ENCODE data around the gene MAP2K3. TPM values are rescaled to one million over a fixed set of nuclear protein-coding genes. Genes with fewer than 3 reads are reported as not detected.
A peak's percentile ranks its signal among the peaks of the same experiment; 100 is the strongest.
"Not testable (repeated sequence)": the region's sequence is repeated elsewhere in the genome, so short reads cannot be mapped to it uniquely, and the experiment has no call there.

The MAP2K3 gene
- total RNA-seq, 2 experiments from 2014 or later, result 53.6 to 56.8 TPM

DNA sequence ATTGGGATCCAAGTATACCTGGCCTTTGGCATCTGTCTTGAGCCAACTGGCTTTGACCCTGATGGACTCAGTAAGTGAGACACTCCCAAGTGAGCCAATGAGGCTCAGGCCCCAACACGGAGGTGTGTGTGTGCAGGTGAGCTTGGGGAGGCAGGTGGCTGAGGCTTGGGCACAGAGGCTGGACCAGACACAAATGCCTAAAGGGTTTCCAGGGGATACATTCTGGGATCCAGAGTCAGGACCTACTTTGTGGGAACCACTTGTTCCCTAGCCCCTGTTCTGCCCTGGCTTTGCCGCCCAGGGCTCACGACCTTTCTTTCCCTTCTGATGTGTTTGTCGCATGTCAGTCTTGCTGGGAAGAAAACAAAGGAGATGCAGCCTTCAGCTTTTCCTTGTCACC, 56.8 kb downstream of the MAP2K3 start:
- H3K27me3 Mint-ChIP-seq; DNase-seq; H3K4me3 Mint-ChIP-seq; H3K27ac Mint-ChIP-seq; H3K9me3 Mint-ChIP-seq; H3K4me1 Mint-ChIP-seq; H3K36me3 Mint-ChIP-seq; ATAC-seq (ENCODE audit: low read depth); POLR2A ChIA-PET: not testable (repeated sequence)

DNA sequence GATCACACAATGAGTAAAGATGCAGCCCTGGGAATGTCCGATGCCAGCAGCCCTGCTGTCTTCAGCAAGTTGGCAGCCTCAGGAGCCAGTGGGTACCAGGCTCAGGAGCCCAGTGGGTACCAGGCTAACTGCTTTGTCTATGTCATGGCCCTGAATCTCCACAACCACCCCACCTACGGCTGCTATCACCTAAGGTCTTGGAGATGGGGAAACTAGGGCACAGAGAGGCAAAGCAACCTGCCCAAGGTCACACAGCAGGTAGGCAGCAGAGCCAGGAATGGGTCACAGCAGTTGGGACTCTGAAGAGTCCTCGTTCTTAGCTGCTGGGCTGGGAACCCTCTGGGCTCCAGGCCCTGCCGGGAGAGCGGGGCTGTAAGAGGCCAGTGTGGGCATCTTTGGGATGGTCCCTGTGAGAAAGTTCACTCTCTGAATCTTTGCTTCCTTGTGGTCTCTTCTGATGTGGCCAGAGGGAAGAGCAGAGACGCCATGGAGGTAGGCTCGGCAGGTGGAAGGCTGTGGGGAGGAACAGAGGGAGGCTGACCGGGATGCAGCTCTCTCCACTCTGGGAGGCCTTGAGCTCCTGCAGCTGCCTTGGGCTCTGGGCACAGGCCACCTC, 57.5 kb downstream of the MAP2K3 start:
- H3K4me1 Mint-ChIP-seq; H3K9me3 Mint-ChIP-seq; POLR2A ChIA-PET; H3K36me3 Mint-ChIP-seq; DNase-seq; ATAC-seq (ENCODE audit: low read depth); H3K27me3 Mint-ChIP-seq; H3K27ac Mint-ChIP-seq; H3K4me3 Mint-ChIP-seq: not testable (repeated sequence)

DNA sequence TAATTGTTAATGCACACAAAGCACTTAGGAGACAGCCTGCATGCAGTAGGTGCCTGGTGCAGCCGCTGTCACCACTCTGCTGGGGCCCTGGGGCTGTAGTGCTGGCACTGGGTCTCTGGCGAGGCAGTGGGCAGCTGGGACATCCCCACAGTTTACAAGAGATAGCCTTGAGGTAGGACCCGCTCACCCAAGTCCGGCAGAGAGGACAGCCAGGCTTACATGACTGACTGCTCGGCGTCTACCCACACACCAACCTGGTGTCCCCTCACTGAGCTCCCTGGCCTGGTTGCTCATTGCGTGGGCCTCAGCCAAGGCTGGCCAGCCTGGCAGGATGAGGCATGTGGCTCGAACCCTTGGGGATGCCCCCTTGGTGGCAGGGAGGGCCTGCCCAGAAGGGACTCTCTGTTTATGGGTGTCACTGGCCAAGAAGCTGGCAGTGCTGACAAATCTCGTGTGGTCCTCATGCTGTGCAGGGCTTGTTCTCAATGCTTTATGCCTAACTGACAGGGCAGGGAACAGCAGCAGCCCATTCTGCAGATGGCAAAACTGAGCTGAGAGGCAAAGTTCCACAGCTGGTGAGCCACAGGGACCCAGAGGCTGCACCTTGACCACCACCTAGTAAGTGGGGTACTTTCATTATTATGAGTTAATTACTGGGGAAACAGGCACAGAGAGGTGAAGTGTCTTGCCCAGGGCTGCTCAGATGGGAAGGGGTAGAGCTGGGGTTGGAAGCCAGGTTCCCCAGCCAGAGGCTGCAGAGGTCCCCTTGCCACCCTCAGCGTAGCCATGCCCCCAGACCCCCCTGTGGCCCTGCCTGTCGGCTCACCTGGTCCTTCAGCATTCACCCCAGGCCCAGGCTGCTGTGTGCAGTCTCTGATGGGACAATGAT, 58.8 kb downstream of the MAP2K3 start:
- H3K4me3 Mint-ChIP-seq; H3K36me3 Mint-ChIP-seq; H3K27me3 Mint-ChIP-seq; POLR2A ChIA-PET; H3K9me3 Mint-ChIP-seq; H3K4me1 Mint-ChIP-seq; ATAC-seq (ENCODE audit: low read depth); DNase-seq; H3K27ac Mint-ChIP-seq: not testable (repeated sequence)

DNA sequence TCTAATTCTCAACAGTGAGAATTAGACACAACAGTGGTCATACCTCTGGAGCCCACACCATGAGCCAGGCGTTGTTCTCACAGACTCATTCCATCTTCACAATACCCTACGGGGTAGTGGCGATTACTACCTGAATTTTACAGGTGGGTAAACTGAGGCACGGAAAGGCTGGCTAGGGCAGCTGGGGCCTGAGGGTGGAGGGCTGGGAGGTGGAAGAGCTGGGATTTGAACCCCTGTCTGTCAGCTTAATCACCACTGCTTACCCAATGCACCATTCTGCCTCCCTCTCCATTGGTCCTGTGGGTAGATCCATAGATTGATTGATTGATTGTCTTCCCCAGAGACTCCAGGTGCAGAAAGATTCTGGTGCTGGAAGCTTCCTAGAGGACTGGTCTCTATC, 60.3 kb downstream of the MAP2K3 start:
- not testable (repeated sequence) for H3K9me3 Mint-ChIP-seq; H3K4me3 Mint-ChIP-seq; ATAC-seq (ENCODE audit: low read depth)

DNA sequence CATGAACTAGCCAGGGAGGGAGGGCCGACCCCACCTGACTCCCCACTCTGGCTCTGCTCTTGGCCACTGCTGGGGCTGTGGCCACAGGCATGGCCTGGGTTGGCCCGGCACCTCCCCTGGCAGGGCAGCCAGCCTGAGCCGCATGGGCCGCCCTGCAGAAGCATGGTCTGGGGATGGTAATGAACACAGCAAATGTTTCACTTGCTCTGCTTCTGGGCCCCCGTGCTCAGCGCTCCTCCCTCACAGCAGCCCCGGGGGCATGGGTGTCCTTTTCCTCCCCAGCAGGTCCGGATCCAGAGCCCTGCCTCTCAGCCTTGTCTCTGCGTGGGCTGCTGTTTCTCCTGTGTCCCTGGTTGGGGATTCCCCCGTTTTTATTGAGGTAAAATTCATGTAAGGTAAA, 60.7 kb downstream of the MAP2K3 start:
- Mint-ChIP-seq H3K9me3 (no peaks in the 10 kb centered on the region), H3K36me3 (no peaks in the 10 kb centered on the region), H3K4me1 (peaks cover 1% of the 10 kb centered on the region), H3K27ac (no peak overlapping the region), H3K27me3 (no peaks in the 10 kb centered on the region), H3K4me3 (no peak overlapping the region)
- DNase-seq (no peak), ATAC-seq (ENCODE audit: low read depth) (no peak)
- POLR2A ChIA-PET, result no interaction called here

More for the DNA sequence above, 60.3 kb downstream of the MAP2K3 start:
- POLR2A ChIA-PET, DNase-seq, H3K4me1 Mint-ChIP-seq, H3K36me3 Mint-ChIP-seq, H3K27ac Mint-ChIP-seq, H3K27me3 Mint-ChIP-seq: not testable (repeated sequence)

DNA sequence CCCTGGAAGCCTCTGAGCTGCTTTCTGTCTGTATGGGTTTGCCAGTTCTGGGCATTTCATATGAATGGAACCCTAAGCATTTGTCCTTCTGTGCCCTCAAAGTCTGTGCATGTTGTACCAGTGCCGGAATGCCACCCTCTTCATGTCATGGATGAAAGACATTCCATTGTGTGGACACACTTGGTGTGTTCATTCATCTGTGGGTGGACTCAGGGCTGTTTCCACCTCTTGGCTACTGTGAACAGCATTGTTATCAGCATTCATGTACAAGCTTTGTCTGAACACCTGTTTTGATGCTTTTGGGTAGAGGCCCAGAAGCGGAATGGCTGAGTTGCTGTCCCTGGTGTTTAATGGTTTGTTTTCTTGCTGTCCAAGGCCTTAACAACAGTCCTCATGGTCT, 61.6 kb downstream of the MAP2K3 start:
- H3K27ac Mint-ChIP-seq; POLR2A ChIA-PET; H3K36me3 Mint-ChIP-seq; H3K27me3 Mint-ChIP-seq; H3K4me3 Mint-ChIP-seq; H3K9me3 Mint-ChIP-seq; H3K4me1 Mint-ChIP-seq; DNase-seq; ATAC-seq (ENCODE audit: low read depth): not testable (repeated sequence)

DNA sequence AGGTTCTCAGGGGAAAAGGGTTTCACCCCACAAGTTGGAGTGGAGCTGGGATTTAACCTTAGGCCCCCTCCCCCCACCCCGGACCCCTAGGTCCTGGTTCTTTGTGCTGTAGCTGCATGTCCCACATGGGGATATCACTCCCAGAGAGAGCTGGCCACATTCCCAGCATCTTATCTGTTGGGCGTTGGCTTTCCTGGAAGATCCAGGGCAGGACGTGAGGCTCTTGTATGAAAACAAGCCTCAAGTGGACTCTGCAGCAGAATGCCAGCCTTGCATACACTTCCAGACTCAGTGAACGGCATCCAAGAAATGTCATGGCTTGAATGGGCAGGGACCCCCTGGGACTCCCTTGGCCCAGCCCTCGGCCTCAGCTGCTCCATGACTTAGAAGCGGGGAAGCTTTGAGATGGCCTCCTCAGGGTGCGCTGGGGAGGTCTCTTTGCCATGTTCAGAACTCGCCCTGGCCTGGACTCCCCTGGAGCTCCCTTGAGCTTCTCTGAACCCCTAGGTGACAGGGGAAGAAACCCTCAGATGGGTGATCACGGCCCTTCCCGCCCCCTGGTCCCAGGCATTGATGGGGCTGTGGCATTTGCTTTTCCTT, 62.2 kb downstream of the MAP2K3 start:
- H3K27ac Mint-ChIP-seq; DNase-seq; H3K4me3 Mint-ChIP-seq; H3K9me3 Mint-ChIP-seq; H3K36me3 Mint-ChIP-seq; POLR2A ChIA-PET; ATAC-seq (ENCODE audit: low read depth); H3K4me1 Mint-ChIP-seq; H3K27me3 Mint-ChIP-seq: not testable (repeated sequence)

DNA sequence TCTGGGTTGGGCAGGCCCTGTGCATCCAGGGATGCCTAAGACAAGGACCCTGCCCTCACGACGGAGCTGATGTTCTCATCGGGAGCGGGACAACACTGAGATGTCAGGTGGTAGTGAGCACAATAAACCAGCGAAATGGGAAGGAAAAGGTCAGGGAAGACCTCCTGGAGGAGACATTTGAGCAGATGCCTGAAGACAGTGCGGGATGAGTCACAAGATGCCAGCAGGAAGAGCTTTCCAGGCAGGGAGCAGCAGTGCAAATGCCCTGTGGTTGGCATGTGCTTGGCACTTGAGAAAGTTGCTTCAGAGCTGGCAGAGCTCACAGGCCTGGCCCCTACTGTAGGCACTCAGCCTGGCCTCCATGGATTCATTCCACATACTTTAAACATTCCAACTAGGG, 63.1 kb downstream of the MAP2K3 start:
- H3K4me3 Mint-ChIP-seq; H3K27me3 Mint-ChIP-seq; H3K9me3 Mint-ChIP-seq; DNase-seq; ATAC-seq (ENCODE audit: low read depth); H3K4me1 Mint-ChIP-seq; H3K27ac Mint-ChIP-seq; POLR2A ChIA-PET; H3K36me3 Mint-ChIP-seq: not testable (repeated sequence)

DNA sequence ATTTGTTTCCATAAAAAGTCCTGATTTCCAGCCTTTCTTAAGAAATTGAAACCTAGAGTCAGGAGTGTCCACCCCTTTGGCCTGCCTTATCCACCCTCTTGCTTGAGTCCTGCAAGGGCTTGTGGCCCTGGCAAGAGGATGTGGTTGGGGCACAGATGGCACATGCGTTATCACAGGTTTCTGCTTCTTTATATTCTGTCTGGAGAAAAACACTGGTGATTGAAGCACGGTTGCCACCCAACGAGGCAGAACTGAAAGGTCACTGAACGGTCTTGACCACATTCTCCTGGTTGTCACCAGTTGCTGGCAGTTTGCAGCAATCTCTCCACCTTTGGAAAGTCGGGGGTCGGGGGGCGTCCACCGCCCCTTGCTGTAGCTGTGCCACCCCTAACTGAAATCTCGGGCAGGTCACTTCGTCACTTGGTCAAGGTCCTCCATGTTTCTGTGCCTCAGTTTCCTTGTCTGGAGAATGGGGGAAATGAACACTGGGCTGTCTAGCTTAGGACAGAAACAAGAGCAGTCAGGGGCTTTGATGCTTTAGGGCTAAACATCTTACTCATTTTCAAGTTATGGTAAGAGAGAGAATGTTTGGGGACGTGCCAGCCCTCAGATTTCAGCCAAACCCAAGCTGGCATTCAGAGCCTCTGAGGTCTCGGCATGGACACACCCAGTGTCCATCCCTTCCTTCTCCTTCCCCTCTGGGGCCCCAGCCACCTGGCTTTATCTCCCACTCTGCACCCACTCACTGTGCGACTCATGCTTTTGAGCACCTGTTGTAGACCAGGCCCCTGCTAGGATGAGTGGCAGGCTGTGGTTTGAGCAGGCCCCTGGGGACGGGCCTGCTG, 63.8 kb downstream of the MAP2K3 start:
- H3K27ac Mint-ChIP-seq, H3K9me3 Mint-ChIP-seq, POLR2A ChIA-PET, H3K4me1 Mint-ChIP-seq, H3K4me3 Mint-ChIP-seq, DNase-seq, H3K36me3 Mint-ChIP-seq, H3K27me3 Mint-ChIP-seq: not testable (repeated sequence)
- peak; percentile 36 for ATAC-seq (ENCODE audit: low read depth)

DNA sequence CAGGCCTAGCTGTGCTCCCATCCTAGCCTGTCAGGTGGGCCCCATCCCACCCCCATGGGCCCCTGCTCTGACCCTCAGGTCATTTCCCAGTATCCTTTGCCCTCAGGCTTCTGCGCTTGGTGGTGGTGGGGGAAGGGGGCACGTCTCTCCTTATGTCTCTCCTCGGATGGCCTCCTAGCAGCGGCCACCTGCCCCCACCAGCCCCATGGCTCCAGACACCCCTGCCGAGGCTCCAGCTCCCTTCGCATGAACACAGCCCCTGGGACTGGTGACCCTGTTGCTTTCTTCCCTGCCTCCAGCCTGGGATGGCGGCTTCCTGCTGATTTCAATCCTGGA, 64.4 kb downstream of the MAP2K3 start:
- H3K9me3 Mint-ChIP-seq; H3K4me1 Mint-ChIP-seq; H3K4me3 Mint-ChIP-seq; H3K27me3 Mint-ChIP-seq; H3K36me3 Mint-ChIP-seq; DNase-seq; ATAC-seq (ENCODE audit: low read depth); H3K27ac Mint-ChIP-seq; POLR2A ChIA-PET: not testable (repeated sequence)

DNA sequence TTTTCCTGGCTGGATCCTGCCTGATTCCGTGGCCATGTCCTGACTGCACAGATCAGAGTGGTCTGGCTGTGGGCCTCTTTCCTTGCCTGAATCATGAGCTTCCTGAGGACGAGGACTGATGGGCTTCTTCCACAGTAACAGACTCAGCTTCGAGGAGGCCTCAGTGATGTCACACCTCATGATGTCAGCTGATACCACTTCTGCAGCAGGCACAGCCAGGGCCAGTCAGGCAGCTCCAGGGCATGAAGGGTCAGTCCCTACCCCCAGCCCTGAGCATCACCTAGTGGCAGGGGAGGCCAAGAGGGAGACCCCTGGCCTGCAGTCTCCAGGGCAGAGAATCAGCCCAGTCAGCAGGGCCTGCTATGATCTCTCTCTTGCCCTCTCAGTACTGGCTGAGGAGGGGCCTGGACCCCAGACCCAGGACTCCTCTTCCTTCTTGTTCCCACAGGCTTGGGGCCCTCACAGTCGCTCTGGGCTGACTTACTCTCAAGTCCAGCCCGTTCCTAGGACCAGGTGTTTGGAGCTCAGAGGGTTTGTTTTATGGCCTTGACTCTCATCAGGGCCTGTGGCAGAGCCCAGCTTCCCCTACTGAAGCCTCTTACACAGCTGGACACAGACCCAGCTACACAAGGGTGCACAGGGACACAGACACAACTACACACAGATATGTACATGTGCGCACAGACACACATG, 65.0 kb downstream of the MAP2K3 start:
- H3K27ac Mint-ChIP-seq; H3K4me3 Mint-ChIP-seq; H3K27me3 Mint-ChIP-seq; POLR2A ChIA-PET; H3K36me3 Mint-ChIP-seq; H3K9me3 Mint-ChIP-seq; H3K4me1 Mint-ChIP-seq; ATAC-seq (ENCODE audit: low read depth): not testable (repeated sequence)
- peak; percentile 10 for DNase-seq

DNA sequence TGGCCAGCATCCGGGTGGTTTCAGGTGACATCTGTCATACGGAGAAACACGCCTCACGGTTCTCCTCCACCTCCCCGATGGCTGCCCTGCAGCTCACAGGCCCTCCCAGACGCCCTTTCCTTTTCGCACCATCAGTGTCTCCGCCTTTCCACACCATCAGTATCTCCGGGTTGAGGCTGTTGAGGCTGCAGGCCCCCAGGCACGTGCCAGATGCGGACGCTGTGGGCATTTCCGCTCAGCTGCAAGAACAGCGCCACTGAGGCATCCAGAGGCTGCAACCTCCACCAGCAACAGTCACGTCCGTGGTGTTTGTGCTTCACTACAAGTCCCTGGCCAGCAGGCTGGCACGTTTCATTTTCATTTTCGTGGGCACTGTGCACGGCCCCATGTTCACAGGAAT, 66.0 kb downstream of the MAP2K3 start:
- H3K4me1 Mint-ChIP-seq; H3K4me3 Mint-ChIP-seq; H3K9me3 Mint-ChIP-seq; H3K36me3 Mint-ChIP-seq; POLR2A ChIA-PET; ATAC-seq (ENCODE audit: low read depth); H3K27me3 Mint-ChIP-seq; H3K27ac Mint-ChIP-seq: not testable (repeated sequence)
- peak; percentile 11 for DNase-seq

DNA sequence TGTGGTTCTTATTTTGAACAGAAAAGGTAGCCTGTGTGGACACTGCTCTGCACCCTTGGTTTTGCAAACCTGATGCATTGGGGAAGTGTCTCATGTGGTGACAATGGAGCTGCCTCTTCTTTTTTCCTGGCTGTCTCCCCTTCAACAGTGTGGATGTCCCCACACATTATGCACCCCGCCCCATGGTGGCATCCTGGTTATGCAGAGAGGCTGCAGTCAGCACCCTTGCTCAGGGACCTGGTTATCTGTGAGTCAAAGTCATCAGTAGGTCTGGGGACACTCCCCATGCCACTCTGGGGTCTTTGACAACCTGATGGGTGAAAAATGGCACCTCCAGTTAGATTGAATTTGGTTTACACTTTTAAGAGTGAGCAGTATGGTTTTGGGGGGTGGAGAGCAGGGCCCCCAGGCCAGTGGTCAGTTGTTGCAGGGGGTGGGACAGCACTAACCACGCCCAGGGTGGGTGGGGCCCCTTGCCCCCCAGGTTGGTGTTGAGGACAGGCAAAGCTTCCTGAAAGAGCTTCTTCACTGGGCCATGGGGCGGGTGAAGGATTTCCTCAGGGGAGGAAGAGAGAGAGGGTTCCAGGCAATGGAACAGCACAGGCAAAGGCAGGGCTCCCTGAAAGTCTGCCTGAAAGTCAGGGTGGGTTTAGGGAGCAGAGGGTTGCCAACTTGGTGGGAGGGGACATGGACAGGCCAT, 67.0 kb downstream of the MAP2K3 start:
- DNase-seq (peak; percentile 11), ATAC-seq (ENCODE audit: low read depth) (no peak)
- Mint-ChIP-seq H3K27me3 (no peaks in the 10 kb centered on the region), H3K36me3 (no peaks in the 10 kb centered on the region), H3K9me3 (no peaks in the 10 kb centered on the region), H3K4me3 (no peak overlapping the region), H3K4me1 (peaks cover 1% of the 10 kb centered on the region), H3K27ac (no peak overlapping the region)
- POLR2A ChIA-PET, result no interaction called here

Data from activated naive CD8-positive, alpha-beta T cell treated with anti-CD3 and anti-CD28 coated beads, Interleukin-2, amount 10 ng/mL, durations not matched to agents 7 days and 5 days (primary cell).